T-cell (primary cell): ENCODE measurements around the gene CDH22. TPM values are rescaled to one million over a fixed set of nuclear protein-coding genes. Genes with fewer than 3 reads are reported as not detected.

Experiments used
- ATAC-seq, 4 experiments: fragments of 200-7000 bp in 3 of 4; fragments of 150-1000 bp in 1 of 4; cut with Tn5 transposase; replicated peaks in 1 of 4; 1 replicate in 3 of 4; 2 replicates in 1 of 4; pipeline ENCODE4 v1.10.0; 2021; ENCODE audit warnings: moderate library complexity in 3 of 4, mild to moderate bottlenecking in 2 of 4, moderate number of reproducible peaks in 1 of 4
- CTCF ChIA-PET, 2 donors: fragments of 300-600 bp; sonication (Branson Sonifier 250); formaldehyde crosslinking; loops; one replicate each; lab custom pipeline; 2022; ENCODE audit warnings: antibody characterized with exemption in 2 of 2; lab: Charles Lee
- POLR2A ChIA-PET, 2 donors: fragments of 300-600 bp; sonication (Branson Sonifier 250); formaldehyde crosslinking; loops; one replicate each; lab custom pipeline; 2022; ENCODE audit warnings: antibody characterized with exemption in 2 of 2; lab: Charles Lee
- DNase-seq, 35 experiments: peaks; one replicate each; pipeline versions ENCODE4 v3.0.0 to v3.0.0-alpha.2; 2013 to 2023
- H3K27ac ChIP-seq: one replicate; pipeline ENCODE4 v1.5.1; 2013; ENCODE audit warnings: low read length
- H3K27me3 ChIP-seq, 2 experiments: replicated peaks in 1 of 2; 1 replicate in 1 of 2; 2 replicates in 1 of 2; pipeline versions ENCODE4 v1.6.1 to v1.7.0; 2013; ENCODE audit warnings: low read length in 1 of 2, mixed read lengths in 1 of 2; ENCODE audit not compliant: control insufficient read depth in 2 of 2, insufficient read depth in 2 of 2; ENCODE audit errors: extremely low read depth in 1 of 2
- H3K36me3 ChIP-seq, 2 donors: 1 replicate in 1 of 2; 2 replicates in 1 of 2; pipeline versions ENCODE4 v1.6.1 to v1.7.0; 2013; ENCODE audit warnings: low read length in 1 of 2; ENCODE audit not compliant: control insufficient read depth in 2 of 2, insufficient read depth in 1 of 2; ENCODE audit errors: extremely low read depth in 1 of 2
- H3K4me1 ChIP-seq, 2 experiments: 1 replicate in 1 of 2; 2 replicates in 1 of 2; pipeline versions ENCODE4 v1.6.1 to v1.7.0; 2013; ENCODE audit warnings: low read length in 2 of 2, mixed read lengths in 1 of 2; ENCODE audit not compliant: insufficient read depth in 2 of 2, control insufficient read depth in 1 of 2; ENCODE audit errors: extremely low read depth in 1 of 2
- H3K4me3 ChIP-seq, 2 donors: 1 replicate in 1 of 2; 2 replicates in 1 of 2; pipeline versions ENCODE4 v1.5.1 to v1.7.0; 2013; ENCODE audit warnings: mild to moderate bottlenecking in 2 of 2, low read length in 1 of 2, moderate library complexity in 1 of 2; ENCODE audit not compliant: control insufficient read depth in 1 of 2; ENCODE audit errors: extremely low read depth in 1 of 2
- H3K9me3 ChIP-seq: 2 replicates; pipeline ENCODE4 v1.7.0; 2013
- H3K27ac Mint-ChIP-seq, 2 donors: one replicate each; pipeline ENCODE4 v1.8.0; 2020 to 2021; ENCODE audit warnings: mild to moderate bottlenecking in 2 of 2, mixed read lengths in 2 of 2
- H3K27me3 Mint-ChIP-seq, 2 donors: one replicate each; pipeline ENCODE4 v1.8.0; 2021 to 2022; ENCODE audit warnings: mixed read lengths in 2 of 2
- H3K36me3 Mint-ChIP-seq: one replicate; pipeline ENCODE4 v1.8.0; 2021; ENCODE audit warnings: mixed read lengths
- H3K4me1 Mint-ChIP-seq, 3 donors: one replicate each; pipeline ENCODE4 v1.8.0; 2020 to 2022; ENCODE audit warnings: mixed read lengths in 3 of 3, mild to moderate bottlenecking in 1 of 3
- H3K4me3 Mint-ChIP-seq, 3 donors: one replicate each; pipeline ENCODE4 v1.8.0; 2020 to 2022; ENCODE audit warnings: mild to moderate bottlenecking in 3 of 3, mixed read lengths in 3 of 3, moderate library complexity in 3 of 3
- H3K9me3 Mint-ChIP-seq, 3 donors: one replicate each; pipeline ENCODE4 v1.8.0; 2020 to 2022; ENCODE audit warnings: mixed read lengths in 3 of 3
- WGBS: methylation state at CpG from one replicate; pipeline ENCODE4 v1.1.5; 2013; ENCODE audit warnings: missing lambda C conversion rate; ENCODE audit not compliant: insufficient coverage; 5-methylcytosine and 5-hydroxymethylcytosine counted together
- total RNA-seq, 35 experiments: library from RNA in 6 of 35; stranded (reverse) in 6 of 35; fragments of 120-200 nt in 1 of 35; gene quantifications; one replicate each; pipeline versions ENCODE4 v1.2.1 to v1.2.4 and lab custom pipeline; 2013 to 2026

CDH22 gene
- total RNA-seq, 5 donors from 2014 or later (not counting 1 experiment from before 2014, with no cell fraction given): not detected

GRCh38 chr20:46128310-46129151, 179.8 kb downstream of the CDH22 start:
- Mint-ChIP-seq H3K4me3 (no peak overlapping the region), H3K9me3 (no peaks in the 10 kb centered on the region), H3K36me3 (peaks cover 11% of the 10 kb centered on the region), H3K4me1 (peaks cover 0 to 6% (median 3%) of the 10 kb centered on the region in 3 donors), H3K27ac (no peak overlapping the region), H3K27me3 (peaks cover 20 to 33% of the 10 kb centered on the region in 2 donors)
- POLR2A ChIA-PET: no interaction called here
- 81% methylated on average over 7 of the region's 16 CpGs for WGBS
- peak in 1 of 35 experiments; percentile 8 for DNase-seq
- H3K4me1 ChIP-seq: peaks cover 0 to 6% of the 10 kb centered on the region in 2 experiments
- ATAC-seq: no peak
- H3K27me3 ChIP-seq: peaks cover 2 to 42% of the 10 kb centered on the region in 2 experiments
- H3K9me3 ChIP-seq: no peaks in the 10 kb centered on the region
- H3K4me3 ChIP-seq: no peak overlapping the region
- CTCF ChIA-PET: no interaction called here
- H3K27ac ChIP-seq: no peak overlapping the region
- no peaks in the 10 kb centered on the region for H3K36me3 ChIP-seq

- Mint-ChIP-seq H3K27me3 (peaks cover 13 to 25% of the 10 kb centered on the region in 2 donors), H3K4me1 (peaks cover 0 to 3% (median 0%) of the 10 kb centered on the region in 3 donors), H3K36me3 (peaks cover 16% of the 10 kb centered on the region), H3K9me3 (no peaks in the 10 kb centered on the region), H3K27ac (no peak overlapping the region), H3K4me3 (no peak overlapping the region)
- no peak overlapping the region for H3K27ac ChIP-seq
- H3K36me3 ChIP-seq: no peaks in the 10 kb centered on the region
- peaks cover 2 to 33% of the 10 kb centered on the region in 2 experiments for H3K27me3 ChIP-seq
- ChIA-PET POLR2A (no interaction called here), CTCF (no interaction called here)
- no peaks in the 10 kb centered on the region for H3K9me3 ChIP-seq
- WGBS: 90% methylated on average over 2 of the region's 11 CpGs
- DNase-seq: no peak
- H3K4me3 ChIP-seq: no peak overlapping the region
- ATAC-seq: no peak
- peaks cover 0 to under 1% of the 10 kb centered on the region in 2 experiments for H3K4me1 ChIP-seq
Observed at GRCh38 chr20:46127396-46128010, 180.8 kb downstream of the CDH22 start.

GRCh38 chr20:46126440-46127056, 181.8 kb downstream of the CDH22 start:
- DNase-seq (no peak), ATAC-seq (no peak)
- Histone ChIP-seq H3K27ac (no peak overlapping the region), H3K4me1 (no peaks in the 10 kb centered on the region), H3K27me3 (peaks cover 2 to 24% of the 10 kb centered on the region in 2 experiments), H3K9me3 (no peaks in the 10 kb centered on the region), H3K36me3 (no peaks in the 10 kb centered on the region), H3K4me3 (no peak overlapping the region)
- Mint-ChIP-seq H3K36me3 (peaks cover 16% of the 10 kb centered on the region), H3K27me3 (peaks cover 6 to 17% of the 10 kb centered on the region in 2 donors), H3K9me3 (no peaks in the 10 kb centered on the region), H3K4me3 (no peak overlapping the region), H3K27ac (no peak overlapping the region), H3K4me1 (peaks cover 0 to 3% (median 0%) of the 10 kb centered on the region in 3 donors)
- ChIA-PET POLR2A (no interaction called here), CTCF (interaction anchor here in 1 of 2 donors (0.8 kb wide), 1 partner anchor 46 kb away, joined by 3 read pairs; no protein-coding TSS in a partner anchor)
- WGBS: no CpG with 5 or more reads among the region's 5 CpGs

Other genes with a start within 250 kb of the CDH22 start
- gene NCOA5, start 218.5 kb downstream of the CDH22 start, total RNA-seq: 10 to 100 TPM; 21.0 to 43.1 (median 39.7) TPM
- gene CD40, start 190.2 kb downstream of the CDH22 start, total RNA-seq: 1 to 10 TPM; 1.5 to 9.6 (median 5.9) TPM
- gene ELMO2, start 98.1 kb upstream of the CDH22 start, total RNA-seq: 10 to 100 TPM; 48.8 to 86.6 (median 54.2) TPM
- under 1 TPM; 0.14 to 0.26 (median 0.23) TPM for gene ZNF334, start 205.1 kb upstream of the CDH22 start, total RNA-seq
- not detected for gene OCSTAMP, start 242.2 kb upstream of the CDH22 start, total RNA-seq